ENCODE data around the gene FYN.
"Not testable (repeated sequence)": the region's sequence is repeated elsewhere in the genome, so short reads cannot be mapped to it uniquely, and the experiment has no call there.

The FYN gene

DNA sequence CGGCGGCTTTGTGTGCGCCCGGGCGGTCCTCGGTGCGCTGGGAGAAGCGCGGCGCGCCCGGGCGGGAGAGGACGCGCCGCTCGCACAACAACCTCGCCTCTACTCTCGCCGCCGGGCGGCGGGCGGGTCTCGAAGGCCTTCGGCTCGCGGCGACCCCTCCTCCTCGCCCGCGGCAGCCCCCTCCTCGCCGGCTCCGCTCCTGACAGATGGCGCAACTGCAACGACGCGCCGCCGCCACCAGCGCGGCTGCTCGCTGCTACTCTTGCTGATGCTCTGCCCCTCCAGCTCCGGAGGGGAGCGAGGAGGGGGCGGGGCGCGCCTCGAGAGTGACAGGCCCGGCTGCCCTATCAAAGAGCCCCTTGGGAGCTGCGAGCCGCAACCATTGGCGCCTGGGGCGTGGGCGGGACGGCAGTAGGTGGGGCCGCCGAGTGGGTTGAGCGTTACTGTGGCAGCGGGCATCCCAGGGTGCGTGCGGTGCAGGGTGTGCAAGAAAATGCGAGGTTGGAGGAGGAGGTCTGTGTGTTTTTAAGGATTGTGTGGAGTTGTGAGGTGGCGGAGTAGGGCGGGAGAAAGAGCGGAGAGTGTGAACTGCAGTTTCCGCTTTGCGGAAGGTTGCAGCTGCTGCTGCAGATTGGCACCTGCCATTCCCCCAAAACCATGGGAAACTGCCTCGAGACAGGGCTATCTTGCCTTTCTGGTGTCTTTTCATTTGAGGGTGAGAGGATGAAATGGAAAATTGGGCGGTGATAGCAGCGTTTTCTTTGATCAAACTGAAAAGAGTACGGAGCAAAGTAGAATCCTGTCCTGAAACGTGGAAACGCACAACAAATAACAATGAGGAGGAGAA lies at the start of gene FYN:
FYN (minus strand) TSS at position 275 of the 847 bp plus-strand sequence. CDS start 153,401 bp downstream, outside the sequence.
- peak; percentile 98 for DNase-seq

DNA sequence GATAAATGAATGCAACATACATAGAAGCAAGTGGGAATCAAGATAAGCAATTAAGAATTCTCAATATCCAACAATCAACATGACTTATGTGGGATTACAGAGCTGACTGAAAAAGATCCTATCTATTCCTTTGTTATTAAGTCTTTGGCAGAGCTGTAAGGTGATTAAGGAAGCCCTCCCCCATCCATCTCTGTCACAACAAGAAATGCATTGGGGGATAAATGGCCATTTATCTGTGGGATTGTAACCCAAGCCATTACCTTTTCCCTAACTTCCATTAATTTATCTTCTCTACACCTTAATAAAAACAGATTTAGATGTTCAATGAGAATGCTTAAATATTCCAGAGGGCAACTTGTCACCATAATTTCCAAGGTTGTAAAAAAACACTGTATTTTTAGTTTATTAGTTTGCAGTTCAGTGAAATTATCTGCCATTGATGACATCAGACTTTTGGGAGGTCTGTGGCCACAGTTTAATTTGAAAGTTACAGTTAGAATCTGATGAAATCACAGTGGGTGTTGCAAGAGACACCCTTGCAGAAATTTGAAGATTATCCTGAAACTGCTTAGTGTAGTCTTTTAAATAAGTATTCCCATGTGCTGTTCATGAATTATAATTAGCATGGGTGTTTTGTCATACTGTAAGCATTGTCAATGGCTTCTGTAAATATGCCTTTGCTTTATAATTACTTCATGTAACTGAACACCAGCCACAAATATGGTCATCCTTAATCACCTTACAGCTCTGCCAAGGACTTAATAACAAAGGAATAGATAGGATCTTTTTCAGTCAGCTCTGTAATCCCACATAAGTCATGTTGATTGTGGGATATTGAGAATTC lies 49.4 kb upstream of the FYN start:
- DNase-seq = no peak

DNA sequence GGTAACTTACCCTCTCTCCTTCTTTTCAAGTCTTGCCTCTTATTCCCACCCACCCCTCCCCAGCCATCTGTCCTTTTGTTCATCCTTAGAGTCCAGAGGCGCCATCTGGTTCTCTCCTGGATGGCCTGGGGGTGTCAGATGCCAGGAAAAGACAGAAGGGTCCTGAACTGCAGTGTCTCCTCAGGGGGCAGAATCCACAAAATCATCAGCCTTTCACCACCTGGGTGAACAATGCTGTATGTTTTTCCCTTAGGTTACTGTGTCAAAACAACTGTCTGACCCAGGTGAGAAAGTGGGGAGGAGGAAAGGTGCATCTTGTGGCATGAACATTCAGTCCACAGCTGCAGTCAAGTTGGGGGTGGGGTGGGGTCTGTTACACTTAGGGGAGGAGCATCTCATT lies 47.9 kb upstream of the FYN start:
- no peak for DNase-seq

DNA sequence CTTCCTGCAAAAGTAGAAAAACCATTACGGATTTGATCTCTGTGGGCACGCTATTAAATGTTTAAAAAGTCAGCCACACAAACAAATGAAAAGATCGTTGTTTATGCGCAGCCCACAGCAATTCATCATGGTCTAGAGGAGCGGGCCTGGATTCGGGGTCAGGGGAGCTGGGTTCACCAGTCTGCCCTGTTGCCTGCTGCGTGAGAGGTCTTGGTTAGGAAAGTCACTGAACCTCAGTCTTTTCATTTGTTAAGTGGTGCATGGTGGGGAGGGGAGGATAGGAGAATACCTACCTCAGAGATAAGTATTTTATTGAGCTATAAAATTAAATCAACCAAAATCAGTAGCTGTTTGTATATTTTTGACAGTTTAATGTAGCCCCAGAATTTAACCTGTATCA lies 47.3 kb upstream of the FYN start:
- no peak for DNase-seq

DNA sequence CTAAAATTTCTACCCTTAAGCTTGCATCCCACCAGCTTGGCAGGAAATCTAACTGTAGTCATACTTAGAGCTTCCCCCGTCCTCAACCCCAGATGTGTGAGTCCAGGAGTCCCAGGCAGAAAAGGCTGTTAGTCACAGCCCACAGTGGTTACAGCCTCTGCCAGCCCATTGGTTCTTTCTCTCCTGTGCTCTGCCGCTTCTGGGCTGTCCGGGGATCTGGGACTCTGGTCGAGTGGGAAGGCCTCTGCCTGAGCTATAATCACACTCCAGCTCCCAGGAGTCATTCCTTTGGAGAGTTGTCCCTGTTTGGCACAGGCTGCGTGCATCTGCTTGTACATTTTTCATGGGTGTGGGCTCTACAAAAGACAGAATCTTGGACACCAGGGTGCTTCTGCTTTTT lies 45.6 kb upstream of the FYN start:
- DNase-seq = no peak

DNA sequence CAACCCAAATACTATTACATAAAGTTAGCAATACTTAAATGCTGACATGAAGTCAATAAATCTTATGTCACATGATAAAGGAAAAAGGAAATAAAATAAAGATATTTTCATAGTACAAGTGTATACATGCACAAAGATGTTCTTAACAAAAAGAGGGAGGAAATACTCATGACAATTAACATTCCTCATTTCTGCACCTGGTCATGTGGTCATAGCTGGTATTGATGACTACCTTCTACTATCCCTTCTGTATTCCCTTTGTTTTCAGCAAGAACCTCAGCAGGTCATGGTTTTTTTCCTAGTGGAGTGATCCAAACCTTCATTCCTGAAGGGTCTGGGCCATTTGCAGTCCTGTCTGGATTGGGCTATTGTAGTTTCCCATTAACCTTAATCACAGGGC lies 43.5 kb upstream of the FYN start:
- no peak for DNase-seq

DNA sequence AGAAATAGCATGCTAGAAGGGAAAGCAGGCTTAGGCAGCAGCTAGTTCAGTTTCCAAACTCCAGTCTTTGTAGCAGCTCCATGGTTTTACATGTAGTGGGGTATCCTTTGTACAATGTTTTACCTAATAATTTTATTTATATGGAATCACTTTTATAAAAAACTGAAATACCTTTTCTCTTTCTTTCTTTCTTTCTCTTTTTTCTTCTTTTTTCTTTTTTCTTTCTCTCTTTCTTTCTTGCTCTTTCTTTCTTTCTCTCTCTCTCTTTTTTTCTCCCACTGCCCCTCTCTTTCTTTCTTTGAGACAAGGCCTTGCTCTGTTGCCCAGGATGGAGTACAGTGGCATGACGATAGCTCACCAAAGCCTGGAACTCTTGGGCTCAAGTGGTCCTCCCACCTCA lies 41.4 kb upstream of the FYN start:
- DNase-seq = no peak

DNA sequence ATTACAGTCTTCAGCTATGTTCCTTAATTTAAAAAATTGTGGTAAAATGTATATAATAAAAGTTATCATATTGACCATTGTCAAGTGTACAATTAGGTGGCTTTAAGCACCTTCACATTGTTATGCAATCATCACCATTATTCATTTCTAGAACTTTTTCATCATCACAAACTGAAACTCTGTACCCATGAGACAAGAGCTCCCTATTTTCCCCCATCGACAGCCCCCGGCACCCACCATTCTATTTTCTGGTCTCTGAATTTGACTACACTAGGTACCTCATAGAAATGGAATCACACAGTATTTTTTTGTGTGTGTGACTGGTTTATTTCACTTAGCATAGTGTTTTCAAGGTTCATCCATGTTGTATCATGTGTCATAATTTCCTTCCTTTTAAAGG lies 39.7 kb upstream of the FYN start:
- no peak for DNase-seq

DNA sequence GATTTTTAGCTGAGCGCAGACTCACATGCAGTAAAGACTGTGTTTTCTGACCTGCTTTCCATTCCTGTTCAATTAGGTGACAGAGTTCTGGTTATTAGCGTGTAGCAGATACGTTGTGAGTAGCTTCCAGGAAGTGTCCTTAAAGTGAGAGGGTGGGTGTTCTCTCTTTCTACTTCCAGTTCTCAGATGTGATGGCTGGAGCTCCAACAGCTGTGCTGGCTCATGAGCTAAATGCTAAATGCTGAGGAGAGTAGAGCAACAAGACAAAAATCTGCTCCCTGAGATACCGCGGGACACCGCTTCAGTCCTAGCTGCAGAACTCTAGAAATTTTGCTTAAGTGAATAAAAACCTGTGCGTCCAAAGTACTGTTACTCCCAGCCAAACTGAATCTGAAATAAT lies 38.2 kb upstream of the FYN start:
- no peak for DNase-seq

DNA sequence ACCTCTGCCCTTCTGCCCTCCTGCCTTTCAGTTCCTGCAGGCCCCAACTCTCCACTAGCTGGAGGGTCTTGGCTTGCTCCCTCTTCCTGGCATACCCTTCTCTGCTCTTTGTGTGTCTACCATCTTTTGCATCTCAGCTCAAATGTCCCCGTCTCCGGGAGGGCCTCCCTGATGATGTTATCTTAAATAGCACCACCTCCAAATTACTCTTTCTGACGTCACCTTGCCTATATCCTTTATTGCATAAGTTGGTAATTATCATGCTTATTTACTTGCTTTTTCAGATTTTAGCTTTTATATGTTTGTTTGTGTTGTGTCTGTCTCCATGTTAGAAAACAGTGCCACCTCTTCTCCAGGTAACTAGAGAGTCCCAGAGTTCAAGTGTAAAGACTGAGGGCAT lies 36.0 kb upstream of the FYN start:
- DNase-seq = no peak

DNA sequence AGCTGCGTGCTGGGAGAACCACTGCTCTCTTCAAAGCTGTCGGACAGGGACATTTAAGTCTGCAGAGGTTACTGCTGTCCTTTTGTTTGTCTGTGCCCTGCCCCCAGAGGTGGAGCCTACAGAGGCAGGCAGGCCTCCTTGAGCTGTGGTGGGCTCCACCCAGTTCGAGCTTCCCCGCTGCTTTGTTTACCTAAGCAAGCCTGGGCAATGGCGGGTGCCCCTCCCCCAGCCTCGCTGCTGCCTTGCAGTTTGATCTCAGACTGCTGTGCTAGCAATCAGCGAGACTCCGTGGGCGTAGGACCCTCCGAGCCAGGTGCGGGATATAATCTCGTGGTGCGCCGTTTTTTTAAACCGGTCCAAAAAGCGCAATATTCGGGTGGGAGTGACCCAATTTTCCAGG lies 35.1 kb upstream of the FYN start:
- DNase-seq = not testable (repeated sequence)

DNA sequence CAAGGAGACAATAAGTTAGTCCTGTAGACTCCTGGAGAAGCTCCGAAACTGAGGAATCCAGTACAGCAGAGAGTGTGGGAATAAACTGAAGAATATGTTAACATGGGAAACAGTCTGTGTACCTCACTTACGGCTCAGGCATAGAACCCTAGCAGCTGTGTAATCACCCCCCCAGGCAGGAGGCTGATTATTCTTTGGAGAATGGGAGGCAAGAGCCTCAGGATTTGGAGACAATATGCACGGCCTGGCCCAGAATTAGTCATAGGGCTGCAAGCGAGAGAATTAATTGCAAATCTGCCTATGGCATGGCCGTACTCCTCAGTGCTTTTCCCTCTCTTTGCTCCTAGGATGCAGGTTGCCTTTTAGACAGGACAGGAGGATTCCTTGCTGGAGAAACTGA lies 27.5 kb upstream of the FYN start:
- DNase-seq = no peak

DNA sequence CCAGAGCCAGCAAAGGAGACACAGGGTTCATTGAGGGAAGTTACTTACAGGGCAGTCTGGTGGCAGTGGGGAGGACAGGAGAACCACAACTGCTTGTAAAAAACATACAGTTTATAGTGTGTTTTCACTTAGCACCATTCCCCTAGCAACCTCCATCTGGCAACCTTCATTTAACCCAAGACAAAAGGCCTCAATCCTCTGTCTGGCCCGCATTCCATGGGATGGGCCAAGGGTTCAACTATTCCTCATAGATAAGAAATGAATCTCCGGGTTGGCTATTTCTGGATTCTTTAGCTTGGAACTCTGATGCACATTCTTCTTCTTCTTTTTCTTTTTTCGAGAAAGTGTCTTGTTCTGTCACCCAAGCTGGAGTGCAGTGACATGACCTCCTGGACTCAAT lies 26.3 kb upstream of the FYN start:
- DNase-seq = no peak

DNA sequence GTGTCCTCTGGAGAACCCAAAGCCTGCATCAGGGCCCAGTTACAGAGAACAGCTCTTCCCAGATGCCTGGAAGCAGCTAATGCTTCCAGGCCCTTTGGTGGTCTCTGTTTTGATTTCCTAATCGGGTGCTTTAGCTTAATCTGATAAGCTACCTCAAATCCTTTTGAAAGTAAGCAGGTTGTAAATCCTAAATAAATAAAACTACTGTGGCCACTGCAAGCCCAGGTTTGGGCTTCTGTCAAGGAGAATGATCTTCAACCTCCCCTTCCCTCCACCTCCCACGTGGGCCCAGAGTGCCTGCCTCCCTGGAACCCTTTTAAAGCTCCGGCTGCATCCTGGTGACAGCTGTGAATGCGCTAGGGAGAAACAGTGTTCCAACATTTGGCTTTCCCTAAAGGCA lies 25.2 kb upstream of the FYN start:
- DNase-seq = no peak

DNA sequence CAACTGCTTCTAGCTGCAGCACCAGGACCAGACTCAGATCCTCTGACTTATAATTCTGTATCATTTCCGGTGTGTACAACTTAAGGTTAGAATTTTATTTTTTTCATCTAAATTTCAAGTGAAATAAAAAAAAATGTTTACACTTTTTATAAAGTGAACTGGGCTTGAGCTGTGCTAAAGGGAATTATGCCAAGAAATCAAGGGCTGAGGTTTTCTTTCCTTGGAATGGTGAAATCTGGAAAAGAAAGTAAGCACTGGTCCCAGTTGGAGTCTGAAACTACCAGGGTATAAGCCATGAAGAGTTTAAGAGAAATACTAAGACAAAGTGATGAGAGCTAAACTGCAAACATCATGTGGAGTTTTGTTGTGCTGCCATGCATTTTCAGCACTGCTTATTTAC lies 21.7 kb upstream of the FYN start:
- DNase-seq = no peak

DNA sequence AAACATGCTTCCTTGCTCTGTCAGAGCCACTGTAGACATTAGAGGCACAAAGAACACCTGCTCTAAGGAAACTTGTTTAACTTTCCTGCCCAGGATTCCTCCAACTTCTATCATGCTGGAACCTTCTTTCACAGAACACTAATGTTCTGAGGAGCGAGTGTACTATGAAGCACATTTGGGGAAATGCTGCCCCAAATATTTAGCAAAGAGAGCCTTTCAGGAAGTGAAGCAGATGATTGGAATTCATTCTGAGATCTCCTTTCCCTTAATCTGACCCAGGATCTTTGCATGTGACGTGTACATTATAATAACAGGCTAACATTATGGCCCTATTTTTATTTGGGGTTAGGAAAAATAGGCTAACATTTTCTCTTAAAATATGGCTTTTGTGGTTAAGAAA lies 21.0 kb upstream of the FYN start:
- DNase-seq = no peak

DNA sequence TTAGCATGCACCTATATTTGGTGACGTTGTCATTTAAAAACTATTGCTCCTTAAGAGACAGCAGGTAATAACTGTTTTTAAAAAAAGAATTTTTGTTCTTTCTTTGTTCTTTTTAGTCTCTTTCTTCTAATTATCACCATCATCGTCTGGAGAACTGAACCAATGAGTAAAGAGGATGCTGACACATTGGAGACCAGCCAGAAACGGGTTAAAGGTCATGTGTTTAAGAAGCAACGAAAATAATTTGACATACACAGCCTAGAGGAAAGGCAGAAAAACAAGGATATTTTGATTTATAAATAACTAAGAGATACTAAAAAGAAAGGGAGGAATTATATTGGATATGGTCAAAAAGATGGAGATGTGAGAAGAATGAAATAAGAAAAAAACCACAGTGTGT lies 19.2 kb upstream of the FYN start:
- DNase-seq = no peak

DNA sequence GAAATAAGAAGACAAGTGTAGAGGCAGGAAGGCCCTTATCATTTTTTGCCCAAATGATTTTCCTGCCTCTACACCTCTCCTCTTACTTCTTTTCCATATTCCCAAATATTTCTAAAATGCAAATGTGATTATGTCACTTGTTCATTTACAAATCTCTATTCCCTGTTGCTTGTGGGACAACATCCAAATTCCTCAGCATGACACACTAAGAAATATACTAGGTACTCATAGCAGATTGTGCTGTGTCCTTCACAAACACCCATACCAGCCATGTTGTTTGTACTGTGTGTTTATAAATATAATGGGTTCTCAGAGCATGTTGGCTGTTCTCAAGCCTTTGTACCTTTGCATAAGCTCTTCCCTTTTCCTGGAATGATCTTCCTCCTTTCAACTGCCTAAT lies 17.7 kb upstream of the FYN start:
- DNase-seq = no peak

DNA sequence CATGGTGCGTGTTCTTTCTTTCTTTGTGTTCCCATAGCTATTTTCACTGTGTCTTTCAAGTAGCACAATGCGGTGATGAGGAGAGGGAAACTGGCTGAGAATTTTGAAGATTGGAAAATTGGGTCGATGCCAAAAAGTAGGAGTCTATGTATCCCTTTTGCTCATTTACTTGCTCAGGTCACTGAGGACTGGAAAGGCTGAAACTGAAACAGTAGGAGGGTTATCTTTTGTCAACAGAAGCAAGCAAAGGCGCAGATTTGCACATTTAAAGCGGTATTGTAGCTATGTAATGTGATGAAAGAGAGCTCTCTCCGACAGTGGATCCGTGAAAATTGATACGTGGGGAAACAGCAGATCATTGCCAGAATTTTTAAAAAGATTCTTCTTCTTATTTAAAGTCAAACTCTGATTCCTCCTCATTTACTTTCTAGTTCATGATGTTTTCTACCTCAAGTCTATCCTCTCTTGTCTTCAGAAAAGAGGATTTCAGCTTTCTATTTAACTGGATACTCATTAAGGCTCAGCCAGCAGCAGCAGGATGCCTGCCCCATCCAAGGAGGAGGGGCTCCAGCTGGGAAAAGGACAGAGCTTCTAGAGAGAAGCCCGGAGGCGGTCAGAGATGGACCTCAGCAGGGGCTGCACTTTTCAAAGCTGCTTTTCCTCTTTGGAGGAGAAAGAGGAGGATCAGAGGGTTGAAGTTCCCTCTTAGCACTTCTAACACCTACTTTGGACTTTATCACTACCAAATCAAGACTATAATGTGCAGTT lies 15.9 kb upstream of the FYN start:
- peak; percentile 76 for DNase-seq

DNA sequence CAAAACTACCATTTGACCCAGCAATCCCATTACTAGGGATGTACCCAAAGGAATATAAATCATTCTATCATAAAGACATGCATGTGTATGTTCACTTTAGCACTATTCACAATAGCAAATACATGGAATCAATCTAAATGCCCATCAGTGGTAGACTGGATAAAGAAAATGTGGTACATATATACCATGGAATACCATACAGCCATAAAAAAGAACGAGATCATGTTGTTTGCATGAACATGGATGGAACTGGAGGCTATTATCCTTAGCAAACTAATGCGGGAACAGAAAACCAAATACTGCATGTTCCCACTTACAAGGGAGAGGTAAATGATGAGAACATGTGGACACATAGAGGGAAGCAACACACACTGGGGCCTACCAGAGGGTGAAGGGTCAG lies 13.5 kb upstream of the FYN start:
- not testable (repeated sequence) for DNase-seq

DNA sequence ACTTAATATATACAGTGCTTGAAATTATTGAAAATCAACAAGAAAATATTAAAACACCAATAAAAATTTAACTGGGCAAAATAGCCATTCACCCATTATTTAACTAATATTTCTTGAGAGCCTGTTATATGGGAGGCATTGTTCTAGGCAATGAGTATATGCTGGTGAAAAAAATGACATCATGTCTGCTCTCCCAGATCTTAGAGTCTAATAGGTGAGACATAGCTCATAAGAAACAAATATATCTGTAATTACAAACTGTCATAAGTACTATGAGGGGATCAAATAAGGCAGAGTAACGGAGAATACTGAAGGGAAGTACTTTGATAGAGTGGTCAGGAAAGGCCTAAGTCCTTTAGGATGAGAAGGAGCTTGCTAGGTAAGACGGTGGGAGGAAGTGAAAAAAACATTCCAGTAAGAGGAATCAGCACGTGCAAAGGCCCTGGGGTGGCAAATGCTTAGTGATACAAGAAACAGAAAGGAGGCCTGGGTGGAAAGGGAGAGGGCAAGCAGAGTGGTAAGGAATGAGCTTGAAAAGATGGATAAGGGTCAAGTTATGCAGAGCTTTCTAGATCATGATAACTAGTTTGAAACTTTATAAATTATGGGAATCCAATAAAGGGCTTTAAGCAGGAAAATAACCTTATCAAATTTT lies 12.2 kb upstream of the FYN start:
- DNase-seq = no peak

DNA sequence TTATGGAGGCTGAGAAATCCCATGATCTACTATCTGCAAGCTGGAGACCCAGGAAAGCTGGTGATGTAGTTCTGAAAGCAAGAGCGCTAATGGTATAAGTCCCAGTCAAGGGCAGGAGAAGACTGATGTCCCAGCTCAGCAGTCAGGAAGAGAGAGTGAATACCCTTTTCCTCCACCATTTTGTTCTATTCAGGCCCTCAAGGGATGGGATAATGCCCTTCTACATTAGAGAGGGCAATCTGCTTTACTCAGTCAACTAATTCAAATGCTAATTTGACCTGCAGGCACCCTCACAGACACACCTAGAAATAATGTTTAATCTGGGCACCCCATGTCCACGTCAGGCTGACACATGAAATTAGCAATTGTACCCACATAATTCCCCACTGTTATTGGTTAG lies 10.8 kb upstream of the FYN start:
- no peak for DNase-seq
